Activated naive CD8-positive, alpha-beta T cell treated with anti-CD3 and anti-CD28 coated beads, Interleukin-2, amount 50 U/mL, for 24 hours (primary cell): ENCODE measurements around the gene CAMTA1.

Source experiments
- ATAC-seq: fragments of 150-1000 bp; cut with Tn5 transposase; one replicate; pipeline ENCODE4 v1.10.0; 2021
- DNase-seq: peaks from one replicate; pipeline ENCODE4 v3.0.0; 2021
- H3K27ac Mint-ChIP-seq: one replicate; pipeline ENCODE4 v1.8.0; 2021; ENCODE audit warnings: mild to moderate bottlenecking, mixed read lengths
- H3K27me3 Mint-ChIP-seq: one replicate; pipeline ENCODE4 v1.8.0; 2021; ENCODE audit warnings: mixed read lengths
- H3K36me3 Mint-ChIP-seq: one replicate; pipeline ENCODE4 v1.8.0; 2021; ENCODE audit warnings: low read depth, mixed read lengths
- H3K4me1 Mint-ChIP-seq: one replicate; pipeline ENCODE4 v1.8.0; 2021; ENCODE audit warnings: mixed read lengths
- H3K4me3 Mint-ChIP-seq: one replicate; pipeline ENCODE4 v1.8.0; 2021; ENCODE audit warnings: mild to moderate bottlenecking, moderate library complexity, mixed read lengths
- H3K9me3 Mint-ChIP-seq: one replicate; pipeline ENCODE4 v1.8.0; 2021; ENCODE audit warnings: mixed read lengths

Gene CAMTA1

DNA sequence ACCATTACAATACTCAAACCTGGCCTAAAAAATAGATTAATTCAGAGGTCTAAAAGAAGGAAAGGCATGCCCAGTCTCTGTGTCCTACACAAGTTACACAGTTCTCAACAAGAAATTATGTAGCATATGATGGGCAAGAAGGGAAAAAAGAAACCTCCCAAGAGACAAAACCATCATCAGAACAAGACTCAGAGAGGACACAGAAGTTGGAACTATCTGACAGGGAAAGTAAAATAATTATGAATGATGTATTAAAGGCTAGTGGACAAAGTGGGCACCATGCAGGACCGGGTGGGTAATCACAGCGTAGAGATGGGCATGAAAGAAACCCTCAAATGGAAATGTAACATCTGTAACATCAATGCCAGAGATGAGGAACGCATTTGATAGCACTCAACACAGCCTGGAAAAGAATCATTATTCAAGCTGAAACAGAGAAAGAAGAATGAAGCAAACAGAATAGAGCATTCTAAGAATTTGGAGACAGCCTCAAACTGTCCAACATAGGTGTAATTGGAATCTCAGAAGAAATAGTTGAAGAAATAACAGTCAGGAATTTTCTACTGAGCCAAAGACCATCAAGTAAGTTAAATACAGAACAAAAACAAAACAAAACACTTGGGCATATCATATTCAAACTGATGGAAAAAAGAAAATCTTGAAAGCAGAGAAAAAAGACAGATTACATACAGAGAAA, 1028.6 kb downstream of the CAMTA1 start:
- DNase-seq (no peak), ATAC-seq (no peak)
- no peaks in the 10 kb centered on the region for H3K27me3 Mint-ChIP-seq
- H3K4me1 Mint-ChIP-seq, result peaks cover 1% of the 10 kb centered on the region
- H3K36me3 Mint-ChIP-seq, result peaks cover 22% of the 10 kb centered on the region
- no peak overlapping the region for H3K4me3 Mint-ChIP-seq
- no peak overlapping the region for H3K27ac Mint-ChIP-seq
- H3K9me3 Mint-ChIP-seq, result peaks cover 16% of the 10 kb centered on the region
